Measurements from ENCODE around the gene ZBTB39. TPM values are rescaled to one million over a fixed set of nuclear protein-coding genes. Genes with fewer than 3 reads are reported as not detected.

ZBTB39 gene
- total and polyA plus RNA-seq, 4 donors, result 1.5 to 6.8 (median 4.3) TPM

DNA sequence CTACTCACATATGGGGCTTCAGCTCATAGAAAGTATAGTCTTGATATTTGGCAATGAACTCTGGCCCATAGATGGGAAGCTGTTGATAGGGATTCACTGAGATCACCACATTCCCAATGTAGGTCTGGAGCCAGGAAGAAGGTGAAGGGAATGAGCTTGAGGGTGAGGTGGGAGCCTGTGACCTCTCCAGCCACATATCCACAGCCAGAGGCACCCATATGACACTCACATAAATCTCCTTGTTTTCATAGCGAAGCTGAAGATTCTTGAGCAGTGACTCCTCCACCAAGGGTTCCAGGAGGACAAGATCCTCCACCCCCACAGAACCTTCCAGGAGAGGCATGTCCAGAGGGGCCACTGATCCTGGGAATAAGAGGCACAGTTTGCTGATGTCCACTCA, 41.6 kb upstream of the ZBTB39 start:
- no peaks in the 10 kb centered on the region for H3K9me3 ChIP-seq (ENCODE audit: control insufficient read depth, low read length)
- no peak overlapping the region for H3K27ac ChIP-seq (ENCODE audit: low read depth in 1 of 2, low read length in 2 of 2)
- ATAC-seq (ENCODE audit: low FRiP score), result no peak
- no peak for DNase-seq
- no peaks in the 10 kb centered on the region for H3K4me1 ChIP-seq (ENCODE audit: control insufficient read depth in 1 of 2, insufficient read depth in 2 of 2, low read length in 2 of 2)
- 71 to 72% methylated on average over 1 of the region's 1 CpG for WGBS, 2 donors
- H3K4me3 ChIP-seq (ENCODE audit: low read length in 2 of 2), result no peak overlapping the region
- no peaks in the 10 kb centered on the region for H3K36me3 ChIP-seq (ENCODE audit: control insufficient read depth in 1 of 2, insufficient read depth in 2 of 2, low read length in 1 of 2)
- intact Hi-C loops (cut with DNase I), result no loop called here
- no peaks in the 10 kb centered on the region for H3K27me3 ChIP-seq (ENCODE audit: control insufficient read depth in 1 of 2, insufficient read depth in 2 of 2, low read length in 1 of 2)

DNA sequence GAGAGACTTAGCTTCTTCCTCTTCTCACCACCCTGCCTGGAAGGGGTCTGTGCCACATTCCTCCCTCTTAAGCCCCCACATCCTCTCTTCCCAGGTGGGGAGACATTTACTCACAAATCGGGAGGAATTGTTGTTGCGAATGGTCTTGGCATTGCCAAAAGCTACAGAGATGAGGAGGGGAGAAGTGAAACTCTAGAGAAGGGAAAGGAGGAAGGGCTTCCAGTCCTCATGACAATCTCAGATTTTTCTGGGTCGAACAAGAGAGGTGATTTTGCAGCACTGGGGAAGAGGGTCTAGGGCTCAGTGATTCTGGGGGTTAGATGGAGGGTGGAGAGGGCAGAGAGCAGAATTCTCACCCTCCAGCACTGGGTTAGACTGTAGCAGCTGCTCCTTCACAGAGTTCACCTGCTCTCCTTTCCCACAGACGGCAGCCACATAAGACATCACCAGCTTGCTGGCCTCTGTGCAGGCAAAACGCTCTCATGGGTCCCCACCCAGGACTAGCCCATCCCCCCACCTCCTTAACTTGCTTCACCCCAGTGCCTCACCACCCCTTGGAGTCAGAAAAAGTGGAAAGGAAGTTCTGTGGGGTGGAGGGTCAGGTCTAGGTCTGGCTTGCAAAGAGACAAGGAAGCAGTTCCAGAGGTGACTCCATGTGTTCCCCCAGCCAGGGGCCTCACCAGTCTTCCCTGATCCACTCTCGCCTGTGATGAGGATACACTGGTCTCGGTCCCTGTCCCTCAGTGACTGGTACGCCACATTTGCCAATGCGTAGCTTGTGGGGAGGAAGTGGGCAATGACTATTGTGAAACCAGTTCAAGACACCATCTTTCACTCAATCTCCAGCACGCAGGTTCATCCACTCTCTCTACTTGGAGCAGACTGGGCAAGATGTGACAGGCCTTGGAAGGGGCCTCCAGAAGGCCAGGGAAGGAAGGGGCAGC, 40.9 kb upstream of the ZBTB39 start:
- H3K27ac ChIP-seq (ENCODE audit: low read depth in 1 of 2, low read length in 2 of 2), result no peak overlapping the region
- H3K36me3 ChIP-seq (ENCODE audit: control insufficient read depth in 1 of 2, insufficient read depth in 2 of 2, low read length in 1 of 2), result no peaks in the 10 kb centered on the region
- ATAC-seq (ENCODE audit: low FRiP score) (no peak), DNase-seq (no peak)
- no peaks in the 10 kb centered on the region for H3K4me1 ChIP-seq (ENCODE audit: control insufficient read depth in 1 of 2, insufficient read depth in 2 of 2, low read length in 2 of 2)
- WGBS, 2 donors, result 71 to 76% methylated on average over 10 of the region's 10 CpGs
- intact Hi-C loops (cut with DNase I), result no loop called here
- no peaks in the 10 kb centered on the region for H3K9me3 ChIP-seq (ENCODE audit: control insufficient read depth, low read length)
- no peaks in the 10 kb centered on the region for H3K27me3 ChIP-seq (ENCODE audit: control insufficient read depth in 1 of 2, insufficient read depth in 2 of 2, low read length in 1 of 2)
- H3K4me3 ChIP-seq (ENCODE audit: low read length in 2 of 2), result no peak overlapping the region

- Histone ChIP-seq H3K4me3 (ENCODE audit: low read length in 2 of 2) (no peak overlapping the region), H3K27me3 (ENCODE audit: control insufficient read depth in 1 of 2, insufficient read depth in 2 of 2, low read length in 1 of 2) (no peaks in the 10 kb centered on the region), H3K36me3 (ENCODE audit: control insufficient read depth in 1 of 2, insufficient read depth in 2 of 2, low read length in 1 of 2) (no peaks in the 10 kb centered on the region), H3K4me1 (ENCODE audit: control insufficient read depth in 1 of 2, insufficient read depth in 2 of 2, low read length in 2 of 2) (no peaks in the 10 kb centered on the region), H3K9me3 (ENCODE audit: control insufficient read depth, low read length) (no peaks in the 10 kb centered on the region), H3K27ac (ENCODE audit: low read depth in 1 of 2, low read length in 2 of 2) (no peak overlapping the region)
- DNase-seq, result no peak
- WGBS, 2 donors, result 68% methylated on average over 6 of the region's 6 CpGs
- intact Hi-C loops (cut with DNase I), result no loop called here
- no peak for ATAC-seq (ENCODE audit: low FRiP score)
Observed at GRCh38 chr12:57046086-57046791, 39.9 kb upstream of the ZBTB39 start.

GRCh38 chr12:57044889-57045288, 38.5 kb upstream of the ZBTB39 start:
- H3K27ac ChIP-seq (ENCODE audit: low read depth in 1 of 2, low read length in 2 of 2), result no peak overlapping the region
- H3K9me3 ChIP-seq (ENCODE audit: control insufficient read depth, low read length), result no peaks in the 10 kb centered on the region
- intact Hi-C loops (cut with DNase I), result no loop called here
- H3K4me3 ChIP-seq (ENCODE audit: low read length in 2 of 2), result no peak overlapping the region
- no peak for DNase-seq
- H3K27me3 ChIP-seq (ENCODE audit: control insufficient read depth in 1 of 2, insufficient read depth in 2 of 2, low read length in 1 of 2), result no peaks in the 10 kb centered on the region
- 88 to 96% methylated on average over 3 of the region's 3 CpGs for WGBS, 2 donors
- H3K36me3 ChIP-seq (ENCODE audit: control insufficient read depth in 1 of 2, insufficient read depth in 2 of 2, low read length in 1 of 2), result no peaks in the 10 kb centered on the region
- no peaks in the 10 kb centered on the region for H3K4me1 ChIP-seq (ENCODE audit: control insufficient read depth in 1 of 2, insufficient read depth in 2 of 2, low read length in 2 of 2)
- ATAC-seq (ENCODE audit: low FRiP score), result no peak

DNA sequence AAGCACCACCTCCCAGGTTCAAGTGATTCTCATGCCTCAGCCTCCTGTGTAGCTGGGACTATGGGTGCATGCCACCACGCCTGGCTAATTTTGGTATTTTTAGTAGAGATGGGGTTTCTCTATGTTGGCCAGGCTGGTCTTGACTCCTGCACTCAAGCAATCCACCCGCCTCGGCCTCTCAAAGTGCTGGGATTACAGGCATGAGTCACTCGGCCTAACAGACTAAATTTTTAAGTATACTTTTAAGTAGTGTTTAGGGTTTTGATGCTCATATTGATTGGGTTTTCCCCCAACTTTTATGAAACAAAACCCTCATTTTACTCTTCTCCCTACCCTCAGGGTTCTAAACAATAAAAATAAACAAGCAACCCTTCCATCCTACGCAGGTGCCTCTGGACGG, 38.1 kb upstream of the ZBTB39 start:
- Histone ChIP-seq H3K27ac (ENCODE audit: low read depth in 1 of 2, low read length in 2 of 2) (no peak overlapping the region), H3K27me3 (ENCODE audit: control insufficient read depth in 1 of 2, insufficient read depth in 2 of 2, low read length in 1 of 2) (no peaks in the 10 kb centered on the region), H3K36me3 (ENCODE audit: control insufficient read depth in 1 of 2, insufficient read depth in 2 of 2, low read length in 1 of 2) (no peaks in the 10 kb centered on the region), H3K9me3 (ENCODE audit: control insufficient read depth, low read length) (no peaks in the 10 kb centered on the region), H3K4me1 (ENCODE audit: control insufficient read depth in 1 of 2, insufficient read depth in 2 of 2, low read length in 2 of 2) (no peaks in the 10 kb centered on the region), H3K4me3 (ENCODE audit: low read length in 2 of 2) (no peak overlapping the region)
- no peak for ATAC-seq (ENCODE audit: low FRiP score)
- no peak for DNase-seq
- 87% methylated on average over 6 of the region's 6 CpGs for WGBS, 2 donors
- intact Hi-C loops (cut with DNase I), result no loop called here

- Histone ChIP-seq H3K27me3 (ENCODE audit: control insufficient read depth in 1 of 2, insufficient read depth in 2 of 2, low read length in 1 of 2) (no peaks in the 10 kb centered on the region), H3K9me3 (ENCODE audit: control insufficient read depth, low read length) (no peaks in the 10 kb centered on the region), H3K27ac (ENCODE audit: low read depth in 1 of 2, low read length in 2 of 2) (no peak overlapping the region), H3K36me3 (ENCODE audit: control insufficient read depth in 1 of 2, insufficient read depth in 2 of 2, low read length in 1 of 2) (no peaks in the 10 kb centered on the region), H3K4me3 (ENCODE audit: low read length in 2 of 2) (no peak overlapping the region), H3K4me1 (ENCODE audit: control insufficient read depth in 1 of 2, insufficient read depth in 2 of 2, low read length in 2 of 2) (no peaks in the 10 kb centered on the region)
- ATAC-seq (ENCODE audit: low FRiP score) (no peak), DNase-seq (no peak)
- 95% methylated on average over 2 of the region's 2 CpGs for WGBS, 2 donors
- intact Hi-C loops (cut with DNase I), result no loop called here
Observed at GRCh38 chr12:57042695-57043094, 36.3 kb upstream of the ZBTB39 start.

GRCh38 chr12:57040750-57041149, 34.4 kb upstream of the ZBTB39 start:
- no peaks in the 10 kb centered on the region for H3K27me3 ChIP-seq (ENCODE audit: control insufficient read depth in 1 of 2, insufficient read depth in 2 of 2, low read length in 1 of 2)
- H3K4me3 ChIP-seq (ENCODE audit: low read length in 2 of 2), result no peak overlapping the region
- no peaks in the 10 kb centered on the region for H3K4me1 ChIP-seq (ENCODE audit: control insufficient read depth in 1 of 2, insufficient read depth in 2 of 2, low read length in 2 of 2)
- no peaks in the 10 kb centered on the region for H3K36me3 ChIP-seq (ENCODE audit: control insufficient read depth in 1 of 2, insufficient read depth in 2 of 2, low read length in 1 of 2)
- H3K9me3 ChIP-seq (ENCODE audit: control insufficient read depth, low read length), result no peaks in the 10 kb centered on the region
- intact Hi-C loops (cut with DNase I), result no loop called here
- H3K27ac ChIP-seq (ENCODE audit: low read depth in 1 of 2, low read length in 2 of 2), result no peak overlapping the region
- ATAC-seq (ENCODE audit: low FRiP score) (no peak), DNase-seq (no peak)
- 64 to 65% methylated on average over 2 of the region's 2 CpGs for WGBS, 2 donors

GRCh38 chr12:57040211-57040610, 33.9 kb upstream of the ZBTB39 start:
- intact Hi-C loops (cut with DNase I), result no loop called here
- H3K9me3 ChIP-seq (ENCODE audit: control insufficient read depth, low read length), result no peaks in the 10 kb centered on the region
- H3K27ac ChIP-seq (ENCODE audit: low read depth in 1 of 2, low read length in 2 of 2), result no peak overlapping the region
- DNase-seq (no peak), ATAC-seq (ENCODE audit: low FRiP score) (no peak)
- no peaks in the 10 kb centered on the region for H3K4me1 ChIP-seq (ENCODE audit: control insufficient read depth in 1 of 2, insufficient read depth in 2 of 2, low read length in 2 of 2)
- no peak overlapping the region for H3K4me3 ChIP-seq (ENCODE audit: low read length in 2 of 2)
- no peaks in the 10 kb centered on the region for H3K27me3 ChIP-seq (ENCODE audit: control insufficient read depth in 1 of 2, insufficient read depth in 2 of 2, low read length in 1 of 2)
- 88 to 90% methylated on average over 4 of the region's 4 CpGs for WGBS, 2 donors
- H3K36me3 ChIP-seq (ENCODE audit: control insufficient read depth in 1 of 2, insufficient read depth in 2 of 2, low read length in 1 of 2), result no peaks in the 10 kb centered on the region
